Uterus (tissue), 2 donors: Measurements from ENCODE around the gene GRIK4.

Experiments used
- CTCF ChIP-seq, 4 experiments: fragments of 200-600 bp in 2 of 4; fragments of 450-650 bp in 2 of 4; sonication (generic) in 2 of 4; IDR thresholded peaks; one replicate each; pipeline ENCODE4 v1.5.1; 2016 to 2019; ENCODE audit warnings: antibody characterized with exemption in 4 of 4, mild to moderate bottlenecking in 2 of 4, moderate library complexity in 1 of 4
- POLR2A ChIP-seq, 2 donors: fragments of 450-650 bp; IDR thresholded peaks; one replicate each; pipeline ENCODE4 v1.6.1; 2016; ENCODE audit warnings: antibody characterized with exemption in 2 of 2, mild to moderate bottlenecking in 1 of 2, moderate library complexity in 1 of 2

GRCh38 chr11:120977266-120978137, 466.0 kb downstream of the GRIK4 start:
- TF ChIP-seq CTCF (IDR thresholded peaks at IDR 0.05) (no peak), POLR2A (IDR thresholded peaks at IDR 0.05) (no peak)
